ELF-1 (cell line): ENCODE results near the gene FARS2.

ENCODE experiments used
- DNase-seq: peaks from one replicate; pipeline ENCODE4 v3.0.0-alpha.2; 2016; ENCODE audit warnings: low read depth, low spot score

FARS2 gene

DNA sequence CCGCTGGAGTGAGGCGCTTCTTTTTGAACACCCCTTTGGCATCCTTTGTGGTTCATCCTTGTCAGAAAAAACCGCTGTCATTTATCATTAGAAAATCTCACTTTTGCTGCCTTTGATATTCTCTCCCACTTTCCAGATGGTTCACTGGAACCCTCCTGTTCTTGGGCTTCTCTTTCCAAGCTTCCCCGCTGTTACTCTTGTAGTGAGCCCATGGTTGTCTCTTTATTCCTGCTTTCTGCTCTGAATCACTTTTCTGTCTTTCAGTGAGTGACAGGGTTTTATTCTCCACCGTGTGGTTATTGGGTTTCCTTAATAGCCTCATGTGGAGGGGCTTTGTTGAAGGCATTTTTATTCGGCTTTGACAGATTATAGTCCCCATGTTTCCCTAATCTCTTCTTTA lies 117.0 kb downstream of the FARS2 start:
- no peak for DNase-seq

DNA sequence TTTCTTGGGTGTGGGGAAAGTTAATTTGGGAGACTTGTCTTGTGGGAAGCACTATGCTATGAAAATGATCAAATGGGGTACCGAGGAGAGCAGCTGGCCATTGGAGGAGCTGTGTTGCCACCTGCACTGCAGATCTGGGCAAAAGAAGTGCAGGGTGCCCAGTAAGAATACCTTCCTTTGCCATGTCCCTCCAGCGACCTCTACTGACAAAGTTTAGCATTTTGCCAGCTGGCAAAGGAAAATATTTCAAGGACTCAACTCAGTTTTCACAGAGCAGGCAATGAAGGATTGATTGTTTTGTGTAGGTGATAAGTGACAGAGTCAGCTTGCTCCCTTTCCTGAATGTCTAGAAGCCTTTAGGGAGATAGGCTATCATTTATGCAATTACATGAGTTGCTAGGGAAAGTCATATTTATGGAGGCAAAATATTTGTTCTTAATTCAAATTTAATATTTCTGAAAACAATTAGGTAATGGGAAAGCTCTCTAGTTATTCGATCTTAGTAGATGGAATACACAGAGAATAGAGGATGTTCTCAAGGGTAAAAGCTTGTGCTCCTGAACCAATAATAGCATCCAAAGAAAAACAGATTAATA lies 118.4 kb downstream of the FARS2 start:
- DNase-seq: peak; percentile 43

DNA sequence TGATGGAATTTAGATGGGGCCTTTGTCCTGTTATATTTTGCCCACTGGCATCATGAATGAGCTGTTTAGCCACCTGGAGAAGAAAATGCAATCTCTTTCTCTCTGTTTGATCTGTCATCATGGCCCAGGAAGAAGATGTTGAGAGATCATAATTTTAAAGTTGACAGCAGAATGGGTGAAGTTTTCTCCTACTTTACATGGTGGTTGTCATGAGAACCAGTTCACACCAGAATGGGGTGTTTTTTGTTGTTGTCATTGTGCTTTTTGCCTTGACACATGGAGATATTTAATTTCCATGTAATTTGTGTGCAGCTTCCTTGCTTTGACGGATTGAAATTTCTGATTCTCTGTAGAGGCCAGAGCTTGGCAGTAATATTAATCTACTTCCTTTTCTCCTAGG lies 122.5 kb downstream of the FARS2 start:
- DNase-seq: no peak

DNA sequence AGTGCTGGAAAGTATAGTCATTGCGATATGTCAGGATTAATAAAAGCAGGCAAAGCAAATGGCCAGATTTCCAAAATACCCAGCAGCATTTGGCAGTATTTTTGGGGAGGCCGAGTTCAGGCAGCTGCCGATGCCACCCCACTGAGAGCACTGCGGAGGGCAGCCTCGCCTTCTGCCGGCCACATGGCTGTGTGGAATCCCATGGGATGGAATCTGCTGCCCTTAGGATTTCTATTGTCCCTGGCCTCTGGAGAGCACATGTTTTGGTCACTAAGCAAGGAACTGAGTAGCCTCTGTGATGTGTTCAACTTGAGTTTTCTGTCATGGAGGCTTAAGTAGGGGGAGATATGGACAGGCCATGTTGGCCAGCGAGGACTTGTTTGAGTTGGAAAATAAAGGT lies 123.0 kb downstream of the FARS2 start:
- DNase-seq: no peak

DNA sequence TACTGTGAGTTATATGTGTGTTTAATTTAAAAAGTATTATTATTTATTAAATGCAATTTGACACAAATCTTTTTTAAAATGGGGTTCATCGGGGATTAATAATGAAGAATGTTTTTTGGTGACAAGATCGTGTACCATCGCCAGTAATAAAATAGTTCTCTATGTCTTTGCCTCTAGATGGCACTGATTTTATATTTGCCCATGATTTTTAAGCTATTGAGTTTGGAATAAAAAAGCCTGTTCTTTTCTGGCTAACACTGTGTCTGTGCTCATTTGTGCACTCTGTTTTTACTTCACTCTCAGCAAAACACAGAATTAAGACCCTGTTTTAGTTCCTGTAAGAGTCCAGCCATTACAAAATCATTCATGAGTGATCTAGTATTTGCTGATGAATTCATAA lies 127.0 kb downstream of the FARS2 start:
- no peak for DNase-seq

DNA sequence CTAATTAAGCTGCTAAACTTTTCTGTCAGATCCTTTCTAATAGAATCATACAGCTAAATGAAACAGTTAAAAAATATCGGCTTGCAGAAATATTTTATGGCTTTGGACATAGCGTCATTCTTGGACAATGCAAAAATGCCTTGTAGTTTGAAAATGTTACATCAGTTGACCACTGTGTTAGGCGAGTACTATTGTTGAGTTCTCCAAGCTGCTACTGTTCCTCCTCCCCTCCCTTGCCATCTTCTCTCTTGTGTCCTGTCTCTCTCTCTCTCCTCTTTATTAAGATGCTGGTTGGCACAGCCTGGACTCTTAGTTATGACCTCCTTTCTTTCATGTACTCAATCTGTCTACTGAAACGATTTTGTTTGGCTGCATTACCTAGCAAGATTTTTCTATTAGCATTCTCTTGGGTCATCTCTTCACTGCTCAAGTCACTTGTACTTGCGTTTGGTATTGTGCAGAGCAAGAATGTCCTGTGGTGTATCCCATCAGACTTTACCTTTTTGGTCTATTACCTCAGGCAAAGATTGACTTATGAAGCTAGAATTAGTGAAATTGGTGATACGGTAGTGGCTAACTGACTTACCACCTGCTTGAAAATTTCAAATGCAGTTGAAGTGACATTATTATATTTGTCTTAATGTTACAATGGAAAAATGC lies 127.9 kb downstream of the FARS2 start:
- no peak for DNase-seq

DNA sequence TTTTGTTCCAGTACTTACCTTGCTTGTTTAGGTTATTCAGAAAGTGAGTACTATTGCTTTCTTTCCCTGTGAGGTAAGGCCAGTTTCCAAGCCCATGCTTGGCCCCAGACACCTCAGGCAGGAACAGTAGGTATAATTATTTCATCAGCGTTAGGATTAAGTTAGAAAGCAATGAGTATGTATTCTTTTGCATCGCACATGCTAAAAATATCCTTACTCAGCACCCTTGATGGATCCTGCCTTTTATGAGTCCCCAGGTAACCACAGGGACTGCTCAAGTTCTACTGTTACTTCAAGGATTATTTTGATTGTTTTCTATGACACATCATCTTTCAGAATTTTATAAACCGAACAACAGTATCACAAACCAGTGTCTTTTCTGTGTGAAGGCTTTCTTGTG lies 128.9 kb downstream of the FARS2 start:
- no peak for DNase-seq

DNA sequence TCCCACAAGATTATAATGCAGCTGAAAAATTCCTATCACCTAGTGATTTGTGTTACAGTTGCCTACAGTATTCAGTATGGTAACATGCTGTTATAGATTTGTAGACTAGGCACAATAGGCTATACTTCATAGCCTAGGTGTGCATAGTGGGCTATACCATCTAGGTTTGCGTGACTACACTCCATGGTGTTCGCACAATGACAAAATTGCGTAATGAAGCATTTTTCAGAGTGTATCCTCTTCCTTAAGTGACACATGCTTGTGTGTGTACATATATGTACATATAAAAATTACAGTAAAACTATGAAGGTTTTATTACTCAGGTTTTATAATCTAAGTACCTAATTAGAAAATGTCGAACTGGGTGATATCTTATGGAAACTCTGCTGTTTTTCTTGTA lies 133.0 kb downstream of the FARS2 start:
- DNase-seq: no peak

DNA sequence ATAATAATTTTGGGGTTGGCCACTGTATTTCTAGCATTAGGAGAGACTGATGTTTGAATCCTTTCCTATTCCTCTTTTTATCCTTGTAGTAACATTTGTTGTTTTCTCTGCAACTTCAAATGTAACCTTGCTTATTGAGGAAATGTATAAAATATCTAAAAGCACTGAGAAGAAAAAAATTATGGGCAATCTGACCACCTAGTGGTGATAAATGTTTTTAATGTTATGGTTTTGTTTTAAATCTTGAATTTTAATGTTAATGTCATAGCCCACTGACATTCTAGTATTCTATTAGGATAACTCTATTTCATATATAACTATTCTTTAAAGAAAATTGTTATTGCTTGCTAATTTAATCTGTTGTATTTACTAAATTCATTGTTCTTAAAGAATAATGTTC lies 134.4 kb downstream of the FARS2 start:
- DNase-seq: no peak

DNA sequence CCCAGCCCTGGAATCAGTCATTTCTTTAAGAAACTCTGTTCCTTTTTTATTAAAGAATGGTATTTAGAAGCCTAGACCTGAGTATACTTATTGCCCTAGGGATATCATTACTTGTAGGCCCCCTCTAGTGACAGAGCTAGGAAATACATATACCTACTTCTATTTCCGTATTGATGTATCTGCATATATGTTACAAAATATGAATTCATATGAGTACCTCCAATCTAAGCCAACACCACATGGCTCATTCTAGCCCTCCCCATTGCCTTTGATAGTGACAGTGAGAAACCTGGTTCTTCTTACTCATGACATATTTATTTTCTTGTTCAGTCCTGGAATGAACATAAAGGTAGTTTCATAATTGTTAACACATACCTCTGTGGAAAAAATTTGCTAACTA lies 137.2 kb downstream of the FARS2 start:
- no peak for DNase-seq

DNA sequence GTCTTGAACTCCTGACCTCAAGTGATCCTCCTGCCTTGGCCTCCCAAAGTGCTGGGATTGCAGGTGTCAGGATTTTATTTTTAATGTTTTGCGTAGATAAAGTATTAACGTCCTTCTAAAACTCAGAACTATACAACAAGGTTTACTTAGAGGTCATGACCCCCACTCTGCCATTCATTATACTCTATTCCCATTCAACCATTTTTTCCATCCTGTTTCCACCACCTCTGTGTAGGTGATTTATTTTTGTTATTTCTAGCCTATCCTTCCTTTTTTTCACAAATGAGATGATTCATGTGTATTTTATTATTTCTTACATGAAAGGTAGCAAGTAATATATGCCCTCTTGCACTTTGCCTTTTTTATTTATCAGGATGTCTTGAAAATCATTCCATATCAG lies 138.1 kb downstream of the FARS2 start:
- no peak for DNase-seq

DNA sequence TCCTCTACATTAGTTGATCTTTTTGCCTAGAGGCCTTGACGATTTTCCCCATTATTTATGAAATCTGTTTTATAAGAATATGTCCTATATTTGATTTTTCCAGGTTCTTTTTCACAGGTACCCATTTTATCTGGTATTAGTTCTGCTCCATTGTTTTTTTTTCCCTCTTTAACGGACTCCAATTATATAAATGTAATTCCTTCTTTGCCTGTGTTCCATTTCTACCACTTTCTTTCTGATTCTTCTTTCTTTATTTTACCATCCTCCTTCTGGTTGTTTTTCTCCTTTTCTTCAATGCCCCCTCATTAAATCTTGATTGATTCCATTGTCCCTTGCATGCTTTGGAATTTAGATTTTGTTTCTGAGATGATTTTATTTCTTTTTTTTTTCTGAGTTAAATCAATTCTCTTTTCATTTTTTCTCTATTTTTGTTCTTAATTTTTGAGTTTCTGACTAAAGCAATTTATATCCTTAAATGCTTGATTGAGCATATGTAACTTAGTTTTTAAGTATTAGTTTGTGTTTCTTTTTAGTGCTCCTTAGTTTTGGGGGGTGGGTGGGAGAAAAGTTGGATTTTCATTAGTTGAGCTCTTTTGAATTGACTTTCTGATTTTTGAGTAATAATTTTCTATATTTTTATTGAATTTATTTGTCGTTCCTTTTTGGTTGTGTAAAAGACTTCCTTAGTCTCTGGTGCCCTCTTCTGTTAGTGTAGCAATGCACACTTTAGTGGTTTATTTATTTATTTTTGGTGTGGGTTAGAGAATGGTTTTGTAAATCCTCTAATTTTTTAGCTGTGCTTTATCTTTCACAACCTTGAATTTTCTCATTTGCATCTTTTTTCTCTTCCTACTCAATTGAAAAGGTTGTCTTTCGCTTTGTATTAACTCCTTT lies 140.8 kb downstream of the FARS2 start:
- DNase-seq: no peak

DNA sequence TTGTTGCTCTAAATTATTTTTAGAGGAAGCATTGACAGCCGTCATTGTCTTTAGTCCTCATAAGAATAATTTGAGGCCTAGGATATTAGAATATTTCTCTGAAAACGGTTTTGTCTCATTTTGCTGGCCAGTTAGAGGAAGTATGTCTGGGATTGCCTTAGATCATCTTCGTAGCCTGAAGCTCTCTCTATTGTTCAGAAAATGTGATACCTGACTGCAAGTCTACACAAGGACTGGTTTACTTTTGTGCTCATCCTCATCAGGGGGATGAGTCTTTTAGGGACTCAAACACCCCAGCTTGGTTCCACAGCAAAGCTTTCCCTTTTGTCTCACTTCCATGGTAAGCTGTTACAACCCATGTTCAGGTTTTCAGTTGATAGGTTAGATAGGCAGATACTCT lies 141.8 kb downstream of the FARS2 start:
- no peak for DNase-seq

DNA sequence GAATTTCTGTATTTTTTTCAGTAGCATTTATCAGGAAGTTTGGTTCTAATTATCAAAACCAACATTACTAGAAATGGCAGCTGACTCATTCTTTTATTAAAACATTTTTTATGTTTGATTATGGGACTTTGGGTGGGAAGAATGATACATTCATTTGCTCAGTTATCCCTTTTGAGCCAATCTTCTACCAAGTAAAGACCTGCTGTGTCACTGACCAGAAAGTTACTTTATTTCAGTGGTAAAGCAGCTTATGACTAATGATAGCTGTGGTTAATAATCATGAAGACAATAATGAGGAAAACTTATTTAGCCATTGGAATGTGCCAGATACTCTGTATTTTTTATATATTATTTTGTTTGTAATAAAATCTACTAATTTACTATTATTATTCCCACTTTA lies 142.3 kb downstream of the FARS2 start:
- DNase-seq: no peak

DNA sequence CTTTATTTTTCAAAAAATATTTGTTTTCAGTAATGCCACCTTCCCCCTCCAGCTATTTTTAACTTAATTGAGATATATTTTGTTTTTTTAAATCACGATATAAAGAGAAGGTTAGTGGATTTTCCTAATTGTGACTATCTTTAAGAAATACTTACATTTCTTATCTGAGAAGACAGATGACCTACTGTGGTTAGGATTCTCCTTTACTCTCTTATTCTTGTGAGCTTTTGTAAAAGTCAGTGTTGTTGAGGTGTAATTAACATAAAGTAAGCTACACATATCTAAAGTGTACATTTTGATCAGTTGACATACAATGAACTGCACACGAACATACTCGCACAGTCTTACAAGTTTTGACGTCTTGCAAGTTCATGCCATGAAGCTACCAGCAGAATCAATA lies 144.7 kb downstream of the FARS2 start:
- DNase-seq: no peak

DNA sequence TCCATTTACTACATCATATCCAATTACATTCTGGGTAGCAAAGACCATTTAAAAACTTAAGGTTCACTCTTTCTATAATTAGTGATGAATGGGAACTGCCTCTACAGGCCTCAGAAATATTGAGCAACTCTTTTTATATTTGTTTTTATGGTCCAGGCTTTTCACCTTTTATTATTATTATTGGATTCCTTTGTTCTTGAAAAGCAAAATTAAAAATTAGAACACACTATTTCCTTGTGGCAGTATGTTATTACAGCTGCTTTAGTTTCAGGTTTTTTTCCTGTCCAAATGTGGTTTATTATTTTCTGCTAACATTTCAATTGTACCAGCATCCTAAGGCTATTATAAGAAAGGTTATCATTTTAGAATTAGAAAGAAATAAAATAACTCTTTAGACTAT lies 150.1 kb downstream of the FARS2 start:
- DNase-seq: no peak

DNA sequence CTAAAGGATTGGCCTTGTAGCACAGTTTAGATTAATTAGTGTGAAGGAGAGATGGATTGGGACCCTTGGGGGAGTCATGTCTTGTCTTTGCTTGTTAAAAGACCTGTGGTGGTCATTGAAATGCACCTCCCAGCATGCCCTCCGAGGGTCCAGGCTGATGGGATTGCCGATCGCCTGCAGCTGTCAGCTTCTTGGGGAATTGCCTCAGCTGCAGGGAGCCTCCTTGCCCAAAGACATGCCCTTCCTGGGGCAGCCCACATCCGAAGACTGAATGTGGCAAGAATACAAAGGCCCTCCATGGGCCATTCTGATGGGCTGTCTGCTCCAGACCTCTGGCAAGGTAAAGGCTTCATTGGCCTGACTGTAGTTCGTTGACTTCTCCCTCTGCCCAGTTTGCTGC lies 150.7 kb downstream of the FARS2 start:
- DNase-seq: peak; percentile 74

DNA sequence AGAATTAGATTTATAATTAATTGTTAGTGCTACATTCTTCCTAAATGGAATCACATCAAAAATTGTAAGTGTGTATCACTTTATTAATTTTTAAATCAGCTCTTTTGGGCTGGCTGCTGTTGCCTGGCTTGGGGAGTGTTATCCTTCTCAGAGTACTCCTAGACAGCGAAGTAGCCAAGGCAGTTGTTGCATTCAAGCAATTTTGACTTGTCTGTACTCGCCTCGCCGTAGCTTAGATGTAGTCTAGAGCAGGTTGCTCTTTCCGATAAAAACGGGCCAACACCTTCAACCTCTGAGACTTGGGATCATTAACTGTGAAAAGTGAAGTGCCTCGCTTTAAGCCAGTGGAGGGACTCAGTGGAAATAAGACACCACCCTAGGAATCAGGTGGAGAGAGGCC lies 151.3 kb downstream of the FARS2 start:
- DNase-seq: no peak

DNA sequence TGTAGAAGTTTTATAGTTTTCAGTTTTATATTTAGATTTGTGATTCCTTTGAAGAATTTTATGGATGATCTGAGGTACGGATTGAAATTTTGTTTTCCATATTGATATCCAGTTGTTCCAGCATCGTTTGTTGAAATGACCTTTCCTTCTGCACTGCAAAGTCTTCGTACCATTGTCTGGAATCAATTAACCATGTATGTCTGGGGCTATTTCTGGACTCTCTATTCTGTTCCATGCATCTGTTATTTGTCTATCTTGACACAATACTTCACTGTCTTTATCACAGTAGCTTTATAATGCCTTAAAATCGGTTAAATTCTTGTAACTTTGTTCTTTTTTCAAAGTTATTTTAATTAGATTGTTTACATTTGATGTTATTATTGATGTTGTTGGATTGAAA lies 154.9 kb downstream of the FARS2 start:
- no peak for DNase-seq

DNA sequence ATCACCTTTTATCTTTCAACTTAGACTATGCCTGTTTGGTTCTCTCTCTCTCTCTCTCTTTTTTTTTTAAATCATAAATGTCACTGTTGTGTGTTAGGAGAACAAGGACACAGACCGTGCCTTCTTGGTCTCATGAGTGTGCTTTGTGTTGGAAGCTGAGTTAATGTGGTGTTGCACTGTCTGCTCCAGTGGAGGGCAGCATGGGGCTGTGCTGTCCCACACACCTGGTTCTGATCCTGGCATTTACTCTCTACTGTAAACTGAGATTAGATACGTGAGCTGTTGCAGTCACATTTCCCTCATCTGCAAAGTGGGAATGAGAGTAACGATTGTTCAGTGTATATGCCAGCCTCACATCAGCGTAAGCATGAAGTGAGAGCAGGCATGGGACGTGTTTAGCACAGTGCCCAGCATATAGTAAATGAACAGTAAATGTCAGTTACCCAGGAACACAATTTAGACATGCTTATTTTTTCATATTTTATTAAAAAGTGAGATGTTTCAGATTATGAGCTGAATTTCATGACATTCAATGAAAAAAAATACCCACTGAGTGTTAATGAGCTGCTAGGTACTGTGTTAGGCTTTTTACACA lies 161.1 kb downstream of the FARS2 start:
- DNase-seq: peak; percentile 66

DNA sequence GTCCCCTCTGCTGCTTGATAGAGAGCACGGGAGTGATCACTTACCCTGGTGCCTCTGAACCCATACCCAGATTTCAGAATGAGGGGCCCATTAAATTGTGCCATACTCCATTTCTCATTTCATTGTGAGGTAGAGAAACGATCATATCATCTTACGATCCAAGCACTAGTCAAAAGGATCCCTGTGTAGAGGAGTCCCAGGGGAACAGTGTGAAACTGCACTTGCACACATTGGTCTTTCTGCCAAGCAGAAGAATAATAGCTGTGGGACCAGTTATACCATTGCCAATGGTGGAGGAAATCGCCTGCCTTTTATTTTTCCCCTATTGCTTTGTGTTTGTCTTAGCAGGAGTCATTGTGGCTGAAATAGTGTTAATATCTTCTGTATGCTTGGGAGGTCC lies 161.9 kb downstream of the FARS2 start:
- DNase-seq: no peak

DNA sequence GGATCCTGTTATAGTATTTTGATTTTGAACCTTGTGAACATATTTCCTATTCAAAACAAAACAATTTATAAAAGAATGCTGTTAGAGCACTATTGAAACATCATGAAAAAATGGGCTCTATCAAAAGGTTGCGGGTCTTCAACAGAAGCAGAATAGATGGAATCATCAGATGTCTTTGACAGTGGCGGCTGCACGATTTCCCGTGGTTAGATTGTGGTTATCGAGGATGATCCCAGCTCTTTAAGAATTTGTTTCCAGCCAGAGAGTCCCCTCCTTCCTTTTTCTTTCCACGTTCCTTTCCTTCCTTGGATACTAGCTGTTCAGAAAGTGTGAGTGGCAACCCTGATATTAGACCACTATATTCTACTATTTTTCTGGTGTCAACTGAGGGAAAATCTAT lies 163.4 kb downstream of the FARS2 start:
- DNase-seq: no peak

DNA sequence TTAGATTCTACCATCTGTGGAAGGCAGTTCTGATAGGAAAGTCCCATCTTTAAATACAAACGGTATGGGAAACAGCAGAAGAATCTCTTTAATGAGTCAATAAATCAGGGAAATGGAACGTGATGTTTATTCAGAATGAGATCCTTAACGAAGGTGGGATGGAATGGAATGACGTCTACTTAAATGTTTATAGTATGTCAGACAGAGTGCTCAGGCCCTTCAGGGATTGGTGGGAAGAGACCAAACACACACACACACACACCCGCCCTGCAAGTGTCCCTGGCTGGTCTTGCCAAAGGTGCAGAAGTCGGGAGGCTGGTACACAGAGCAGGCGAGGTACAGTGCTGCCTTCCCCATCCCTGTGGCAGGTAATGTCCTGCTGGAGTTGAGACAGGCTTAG lies 164.0 kb downstream of the FARS2 start:
- no peak for DNase-seq
